ENCODE data around the gene ZNF598.
"Not testable (repeated sequence)": the region's sequence is repeated elsewhere in the genome, so short reads cannot be mapped to it uniquely, and the experiment has no call there.

Gene ZNF598

DNA sequence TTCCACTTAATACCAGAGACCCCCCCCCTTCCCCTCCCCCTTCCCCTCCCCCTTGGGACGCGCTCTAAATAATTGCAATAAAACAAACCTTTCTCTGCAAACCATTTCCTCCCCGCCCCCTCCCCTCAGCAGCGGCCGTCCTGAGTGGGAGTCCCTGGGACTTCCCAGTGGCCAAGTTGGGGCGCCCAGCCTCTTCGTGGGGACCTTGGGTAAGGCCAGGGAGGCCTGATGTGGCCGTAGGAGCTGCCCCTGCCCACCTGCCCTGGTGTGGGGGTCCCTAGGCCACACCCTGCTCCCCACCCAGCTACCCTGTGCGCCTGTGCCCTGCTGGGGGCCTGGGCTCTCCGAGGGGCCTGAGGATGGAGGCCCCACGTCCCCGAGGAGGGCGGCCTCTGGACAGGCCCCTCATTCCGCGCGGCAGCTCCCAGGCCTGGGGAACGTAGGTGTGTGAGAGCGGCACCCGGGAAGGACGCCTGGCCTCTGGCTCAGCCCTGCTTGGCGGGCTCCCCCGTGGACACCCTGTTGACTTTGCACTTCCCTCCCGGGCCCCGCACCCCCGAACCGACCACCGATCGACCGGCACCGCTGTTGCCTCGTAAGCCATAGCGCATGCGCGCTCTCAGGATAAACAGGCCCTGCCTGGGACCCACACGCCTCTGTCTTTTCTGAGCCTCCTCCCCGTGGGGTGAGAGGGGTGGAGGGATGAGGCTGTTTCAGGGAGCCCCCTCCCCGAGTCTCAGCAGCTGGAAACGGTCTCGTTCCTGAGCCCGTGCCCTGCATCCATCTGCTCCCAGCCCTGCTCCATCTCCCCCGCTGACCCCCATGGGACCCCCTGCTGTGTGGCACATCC lies 29.0 kb upstream of the ZNF598 start:
- Histone ChIP-seq H3K9me3 (ENCODE audit: control insufficient read depth, insufficient read depth, low read length) (no peaks in the 10 kb centered on the region), H3K36me3 (ENCODE audit: control insufficient read depth, insufficient read depth, low read length) (peaks cover 4% of the 10 kb centered on the region), H3K4me1 (ENCODE audit: control insufficient read depth, insufficient read depth, low read length) (no peaks in the 10 kb centered on the region), H3K4me3 (ENCODE audit: low read depth, low read length) (no peak overlapping the region), H3K9ac (ENCODE audit: low read depth, low read length) (no peak overlapping the region), H3K27me3 (ENCODE audit: control insufficient read depth, insufficient read depth, low read length) (no peaks in the 10 kb centered on the region)

DNA sequence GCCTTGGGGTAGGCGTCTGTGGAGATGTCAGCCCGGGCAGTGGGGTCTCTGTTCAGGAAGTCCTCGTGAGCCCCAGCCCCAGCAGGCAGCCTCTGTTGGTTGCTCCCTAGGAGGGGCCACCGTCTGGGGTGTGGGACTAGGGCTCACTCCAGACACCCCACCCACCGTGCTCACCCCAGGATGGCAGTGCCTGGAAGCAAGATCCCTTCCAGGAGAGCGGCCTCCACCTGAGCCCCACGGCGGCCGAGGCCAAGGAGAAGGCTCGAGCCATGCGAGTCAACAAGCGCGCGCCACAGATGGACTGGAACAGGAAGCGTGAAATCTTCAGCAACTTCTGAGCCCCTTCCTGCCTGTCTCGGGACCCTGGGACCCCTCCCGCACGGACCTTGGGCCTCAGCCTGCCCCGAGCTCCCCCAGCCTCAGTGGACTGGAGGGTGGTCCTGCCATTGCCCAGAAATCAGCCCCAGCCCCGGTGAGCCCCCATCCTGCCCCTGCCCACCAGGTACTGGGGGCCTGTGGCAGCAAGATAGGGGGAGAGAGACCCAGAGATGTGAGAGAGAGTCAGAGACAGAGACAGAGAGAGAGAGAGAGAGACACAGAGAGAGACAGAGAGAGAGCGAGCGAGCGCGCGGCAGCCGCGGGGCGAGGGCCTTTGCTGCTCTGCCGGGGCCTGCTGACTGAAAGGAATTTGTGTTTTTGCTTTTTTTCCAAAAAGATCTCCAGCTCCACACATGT lies 28.2 kb upstream of the ZNF598 start:
- Histone ChIP-seq H3K36me3 (ENCODE audit: control insufficient read depth, insufficient read depth, low read length) (no peaks in the 10 kb centered on the region), H3K9me3 (ENCODE audit: control insufficient read depth, insufficient read depth, low read length) (no peaks in the 10 kb centered on the region), H3K4me3 (ENCODE audit: low read depth, low read length) (no peak overlapping the region), H3K4me1 (ENCODE audit: control insufficient read depth, insufficient read depth, low read length) (no peaks in the 10 kb centered on the region), H3K9ac (ENCODE audit: low read depth, low read length) (peak overlapping the region; percentile 24), H3K27me3 (ENCODE audit: control insufficient read depth, insufficient read depth, low read length) (no peaks in the 10 kb centered on the region)

DNA sequence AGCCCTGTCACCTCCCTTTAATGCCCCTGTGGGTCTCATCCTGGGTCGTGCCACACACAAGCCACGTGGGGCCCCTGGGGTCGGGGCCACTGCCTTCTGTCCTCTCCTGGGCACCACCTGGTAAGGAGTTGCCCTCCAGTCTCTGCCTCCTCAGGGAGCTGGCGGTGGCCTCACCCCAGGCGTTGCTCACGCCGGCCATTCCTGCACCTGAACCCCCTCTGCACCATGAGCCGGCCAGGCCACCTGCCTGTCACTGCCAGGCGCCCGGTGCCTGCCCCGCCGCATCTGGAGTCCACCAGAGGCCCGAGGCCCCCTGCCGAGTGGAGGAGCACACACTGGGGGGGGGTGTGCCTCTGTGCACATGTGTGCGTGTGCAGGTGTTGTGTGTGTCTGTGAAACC lies 27.5 kb upstream of the ZNF598 start:
- H3K4me3 ChIP-seq (ENCODE audit: low read depth, low read length): no peak overlapping the region

DNA sequence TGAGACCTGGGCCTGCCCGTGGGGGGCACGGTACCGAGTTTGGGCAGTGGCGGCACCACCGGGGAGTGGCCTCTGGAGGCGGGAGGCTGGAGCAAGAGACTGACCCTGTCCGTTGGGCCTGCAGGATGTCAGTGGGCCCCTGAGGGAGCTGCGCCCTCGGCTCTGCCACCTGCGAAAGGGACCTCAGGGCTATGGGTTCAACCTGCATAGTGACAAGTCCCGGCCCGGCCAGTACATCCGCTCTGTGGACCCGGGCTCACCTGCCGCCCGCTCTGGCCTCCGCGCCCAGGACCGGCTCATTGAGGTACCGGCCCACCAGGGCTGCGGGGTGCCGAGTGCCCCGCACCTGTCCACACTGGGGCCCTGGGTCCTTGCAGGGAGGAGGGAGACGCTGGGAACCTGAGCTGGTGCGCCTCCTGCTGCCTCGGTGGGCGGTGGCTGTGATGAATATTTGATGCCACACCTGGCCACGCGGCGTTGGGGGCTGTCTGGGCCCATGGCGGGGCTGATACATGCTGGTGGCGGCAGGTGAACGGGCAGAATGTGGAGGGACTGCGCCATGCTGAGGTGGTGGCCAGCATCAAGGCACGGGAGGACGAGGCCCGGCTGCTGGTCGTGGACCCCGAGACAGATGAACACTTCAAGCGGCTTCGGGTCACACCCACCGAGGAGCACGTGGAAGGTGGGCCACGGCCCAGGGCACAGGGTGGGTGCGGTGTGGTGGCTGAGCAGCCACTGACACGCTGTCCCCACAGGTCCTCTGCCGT lies 26.8 kb upstream of the ZNF598 start:
- Histone ChIP-seq H3K9me3 (ENCODE audit: control insufficient read depth, insufficient read depth, low read length) (no peaks in the 10 kb centered on the region), H3K27me3 (ENCODE audit: control insufficient read depth, insufficient read depth, low read length) (no peaks in the 10 kb centered on the region), H3K4me1 (ENCODE audit: control insufficient read depth, insufficient read depth, low read length) (no peaks in the 10 kb centered on the region), H3K36me3 (ENCODE audit: control insufficient read depth, insufficient read depth, low read length) (no peaks in the 10 kb centered on the region), H3K9ac (ENCODE audit: low read depth, low read length) (no peak overlapping the region), H3K4me3 (ENCODE audit: low read depth, low read length) (no peak overlapping the region)

More for the DNA sequence above, 27.5 kb upstream of the ZNF598 start:
- Histone ChIP-seq H3K9ac (ENCODE audit: low read depth, low read length) (peak overlapping the region; percentile 24), H3K4me1 (ENCODE audit: control insufficient read depth, insufficient read depth, low read length) (no peaks in the 10 kb centered on the region), H3K36me3 (ENCODE audit: control insufficient read depth, insufficient read depth, low read length) (no peaks in the 10 kb centered on the region), H3K27me3 (ENCODE audit: control insufficient read depth, insufficient read depth, low read length) (no peaks in the 10 kb centered on the region), H3K9me3 (ENCODE audit: control insufficient read depth, insufficient read depth, low read length) (no peaks in the 10 kb centered on the region)

DNA sequence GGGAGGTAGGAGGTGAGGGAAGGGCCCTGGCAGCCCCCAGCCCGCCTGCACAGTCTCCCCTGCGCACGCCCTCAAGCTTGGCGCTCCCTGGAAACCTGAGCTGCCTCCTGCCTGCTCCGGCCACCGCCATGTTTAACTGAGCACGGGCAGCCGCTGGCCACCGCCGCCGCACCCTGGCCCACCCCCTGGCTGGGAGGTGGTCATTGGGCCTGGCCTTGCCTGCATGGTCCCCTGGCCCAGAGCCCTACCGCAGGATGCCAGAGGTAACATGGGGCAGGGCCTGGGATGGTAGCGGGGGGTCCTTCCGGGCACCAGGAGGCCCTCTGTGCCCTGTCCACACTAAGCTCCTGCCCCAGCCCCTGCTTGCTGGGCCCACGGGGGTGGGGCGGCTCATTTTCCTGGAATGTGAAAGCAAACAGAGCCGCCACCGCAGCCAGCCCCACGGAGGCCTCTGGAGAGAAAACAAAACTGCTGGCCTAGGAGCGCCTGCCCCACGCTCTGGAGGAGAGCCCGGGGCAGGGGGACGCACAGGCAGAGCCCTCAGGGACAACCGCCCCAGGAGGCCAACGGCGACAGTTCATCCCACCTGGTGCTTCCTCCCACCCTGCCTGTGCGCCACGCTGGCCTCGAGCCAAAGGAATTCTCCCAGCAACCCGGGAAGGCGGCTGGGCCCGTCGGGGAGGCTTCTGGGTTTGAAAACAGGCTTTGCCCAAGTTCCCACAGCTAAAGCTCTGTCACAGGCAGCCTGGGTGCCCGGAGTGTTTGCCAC lies 26.0 kb upstream of the ZNF598 start:
- Histone ChIP-seq H3K36me3 (ENCODE audit: control insufficient read depth, insufficient read depth, low read length) (no peaks in the 10 kb centered on the region), H3K4me3 (ENCODE audit: low read depth, low read length) (no peak overlapping the region), H3K4me1 (ENCODE audit: control insufficient read depth, insufficient read depth, low read length) (no peaks in the 10 kb centered on the region), H3K27me3 (ENCODE audit: control insufficient read depth, insufficient read depth, low read length) (no peaks in the 10 kb centered on the region), H3K9me3 (ENCODE audit: control insufficient read depth, insufficient read depth, low read length) (no peaks in the 10 kb centered on the region), H3K9ac (ENCODE audit: low read depth, low read length) (no peak overlapping the region)

DNA sequence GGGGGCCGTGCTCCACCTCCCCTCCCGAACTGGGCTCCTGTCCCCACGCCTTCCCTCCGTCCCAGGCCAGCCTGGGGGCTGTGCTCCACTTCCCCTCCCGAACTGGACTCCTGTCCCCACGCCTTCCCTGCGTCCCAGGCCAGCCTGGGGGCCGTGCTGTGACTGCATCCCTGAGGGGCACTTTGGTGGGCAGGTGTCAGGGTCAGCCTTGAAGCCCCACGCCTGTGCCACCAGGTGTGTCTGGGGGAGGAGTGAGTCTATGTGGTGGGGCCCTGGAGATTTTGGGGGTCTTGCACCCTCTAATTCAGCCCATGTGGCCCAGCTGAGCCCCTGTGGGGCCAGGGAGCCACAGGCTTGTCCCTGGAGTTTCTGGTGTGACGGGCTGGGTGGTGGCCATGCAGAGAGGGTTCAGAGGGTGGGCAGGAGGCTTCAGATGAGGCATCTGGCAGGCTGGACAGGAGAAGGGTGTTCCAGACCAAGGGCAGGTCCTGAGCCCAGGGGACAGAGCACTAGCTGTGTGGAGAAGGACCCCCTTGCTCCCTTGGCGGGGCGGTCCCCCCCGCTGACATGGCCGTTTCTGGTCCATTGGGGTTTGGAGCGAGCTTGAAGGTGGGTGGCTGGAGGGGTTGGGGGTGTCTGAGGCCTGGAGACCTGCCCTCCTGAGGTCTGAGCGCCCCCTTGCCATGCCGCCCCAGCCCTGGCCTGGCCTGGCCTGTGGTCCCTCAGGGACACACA lies 25.2 kb upstream of the ZNF598 start:
- Histone ChIP-seq H3K4me3 (ENCODE audit: low read depth, low read length) (no peak overlapping the region), H3K27me3 (ENCODE audit: control insufficient read depth, insufficient read depth, low read length) (no peaks in the 10 kb centered on the region), H3K4me1 (ENCODE audit: control insufficient read depth, insufficient read depth, low read length) (no peaks in the 10 kb centered on the region), H3K36me3 (ENCODE audit: control insufficient read depth, insufficient read depth, low read length) (peaks cover 2% of the 10 kb centered on the region), H3K9ac (ENCODE audit: low read depth, low read length) (peak overlapping the region; percentile 37), H3K9me3 (ENCODE audit: control insufficient read depth, insufficient read depth, low read length) (no peaks in the 10 kb centered on the region)

DNA sequence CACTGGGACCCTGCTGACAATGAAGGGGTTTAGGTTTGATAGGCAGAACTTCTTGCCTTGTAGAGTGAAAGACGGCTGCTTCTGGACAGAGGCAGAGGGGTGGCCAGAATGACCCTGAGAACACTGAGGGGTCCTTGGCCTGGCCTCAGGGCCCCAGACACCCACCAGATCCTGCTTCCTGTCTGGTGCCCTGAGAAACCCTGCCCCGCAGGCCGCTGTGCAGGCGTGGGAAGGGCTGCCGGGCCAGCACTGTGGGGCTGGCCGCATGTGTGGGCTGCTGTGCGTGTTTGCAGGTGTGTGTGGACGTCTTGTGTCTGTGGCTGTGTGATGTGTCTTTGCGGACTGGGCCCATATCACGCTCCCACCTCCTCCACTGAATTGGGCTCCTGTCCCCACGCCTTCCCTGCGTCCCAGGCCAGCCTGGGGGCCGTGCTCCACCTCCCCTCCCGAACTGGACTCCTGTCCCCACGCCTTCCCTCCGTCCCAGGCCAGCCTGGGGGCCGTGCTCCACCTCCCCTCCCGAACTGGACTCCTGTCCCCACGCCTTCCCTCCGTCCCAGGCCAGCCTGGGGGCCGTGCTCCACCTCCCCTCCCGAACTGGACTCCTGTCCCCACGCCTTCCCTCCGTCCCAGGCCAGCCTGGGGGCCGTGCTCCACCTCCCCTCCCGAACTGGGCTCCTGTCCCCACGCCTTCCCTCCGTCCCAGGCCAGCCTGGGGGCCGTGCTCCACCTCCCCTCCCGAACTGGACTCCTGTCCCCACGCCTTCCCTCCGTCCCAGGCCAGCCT lies 24.5 kb upstream of the ZNF598 start:
- not testable (repeated sequence) for H3K36me3 ChIP-seq (ENCODE audit: control insufficient read depth, insufficient read depth, low read length); H3K4me1 ChIP-seq (ENCODE audit: control insufficient read depth, insufficient read depth, low read length); H3K9ac ChIP-seq (ENCODE audit: low read depth, low read length); H3K27me3 ChIP-seq (ENCODE audit: control insufficient read depth, insufficient read depth, low read length); H3K4me3 ChIP-seq (ENCODE audit: low read depth, low read length); H3K9me3 ChIP-seq (ENCODE audit: control insufficient read depth, insufficient read depth, low read length)

DNA sequence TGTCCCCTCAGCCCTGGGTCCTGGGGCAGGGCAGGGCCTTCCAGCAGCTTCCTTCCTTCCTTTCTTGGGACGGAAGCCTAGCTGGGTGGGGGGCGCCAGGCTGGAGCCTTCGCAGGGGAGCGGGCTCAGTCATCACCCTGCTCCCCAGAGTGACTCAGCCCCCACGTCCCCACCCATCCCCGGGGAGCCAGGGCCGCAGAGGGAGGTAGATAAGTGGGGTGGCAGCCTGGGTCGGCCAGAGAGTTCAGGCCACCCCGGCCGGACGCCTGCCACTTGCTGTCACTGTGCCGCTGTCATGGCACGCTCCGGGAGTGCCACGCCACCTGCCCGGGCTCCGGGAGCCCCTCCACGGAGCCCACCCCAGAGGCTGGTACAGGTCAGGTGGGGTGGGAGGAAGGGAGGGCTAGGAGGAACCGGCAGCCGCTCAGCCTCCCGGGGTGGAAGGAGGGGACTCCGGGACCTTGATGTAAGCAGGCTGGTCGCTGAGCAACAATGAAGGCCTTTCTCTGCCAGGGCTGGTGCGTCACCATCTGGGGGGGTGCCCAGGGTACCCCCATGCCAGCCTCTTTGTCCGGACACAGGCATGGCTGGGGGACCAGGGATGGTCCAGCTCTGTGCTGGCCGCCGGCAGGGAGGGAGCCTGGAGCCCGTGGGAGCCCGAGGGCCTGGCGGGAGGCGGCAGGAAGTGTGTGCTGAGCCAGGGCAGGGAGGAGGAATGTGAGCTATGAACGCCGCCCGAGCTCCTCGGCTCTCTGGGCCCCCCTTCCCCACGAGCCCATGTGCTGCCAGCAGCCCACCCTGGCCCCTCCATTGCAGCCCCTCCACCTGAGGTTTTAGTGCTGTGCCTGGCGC lies 23.7 kb upstream of the ZNF598 start:
- H3K4me1 ChIP-seq (ENCODE audit: control insufficient read depth, insufficient read depth, low read length): no peaks in the 10 kb centered on the region
- no peak overlapping the region for H3K4me3 ChIP-seq (ENCODE audit: low read depth, low read length)
- H3K9me3 ChIP-seq (ENCODE audit: control insufficient read depth, insufficient read depth, low read length): no peaks in the 10 kb centered on the region
- peaks cover 3% of the 10 kb centered on the region for H3K36me3 ChIP-seq (ENCODE audit: control insufficient read depth, insufficient read depth, low read length)
- no peak overlapping the region for H3K9ac ChIP-seq (ENCODE audit: low read depth, low read length)
- no peaks in the 10 kb centered on the region for H3K27me3 ChIP-seq (ENCODE audit: control insufficient read depth, insufficient read depth, low read length)

DNA sequence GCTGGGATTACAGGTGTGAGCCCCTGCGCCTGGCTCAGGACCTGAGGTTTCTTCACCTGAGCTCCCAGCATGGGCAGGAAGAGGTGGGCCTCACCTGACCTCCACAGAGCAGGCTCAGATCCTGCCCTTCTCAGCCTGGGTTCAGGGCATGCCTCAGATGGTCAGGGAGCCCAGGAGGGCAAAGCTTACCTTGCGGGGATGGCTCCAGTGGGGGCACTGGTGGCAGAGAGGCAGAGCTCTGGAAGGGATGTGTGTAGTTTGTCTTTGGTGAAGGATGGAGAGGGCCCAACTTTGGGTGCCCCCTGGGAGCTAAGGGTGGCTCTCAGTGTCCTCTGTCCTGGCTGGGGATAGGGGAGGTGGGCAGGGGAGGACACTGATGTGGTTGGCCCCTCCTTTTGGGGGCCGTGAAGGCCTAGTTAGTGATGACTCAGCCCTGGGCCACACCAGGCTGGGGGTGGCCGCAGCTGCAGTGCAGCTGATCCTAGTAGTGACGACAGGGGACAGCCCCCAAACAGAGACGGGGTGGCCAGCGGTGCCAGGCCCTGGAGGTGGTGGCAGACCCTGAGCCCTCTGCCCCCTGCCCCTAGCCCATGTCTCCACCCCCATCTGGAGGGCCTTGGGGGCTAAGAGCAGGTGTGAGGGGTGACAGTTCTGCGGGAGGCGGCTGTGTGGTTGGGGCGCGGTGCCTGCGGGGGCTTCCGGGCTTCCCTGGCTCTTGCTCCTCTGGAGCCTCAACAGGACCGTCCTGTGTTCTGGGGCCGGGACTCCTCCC lies 22.9 kb upstream of the ZNF598 start:
- H3K27me3 ChIP-seq (ENCODE audit: control insufficient read depth, insufficient read depth, low read length): peaks cover 3% of the 10 kb centered on the region
- H3K4me1 ChIP-seq (ENCODE audit: control insufficient read depth, insufficient read depth, low read length): peaks cover 4% of the 10 kb centered on the region
- H3K9me3 ChIP-seq (ENCODE audit: control insufficient read depth, insufficient read depth, low read length): no peaks in the 10 kb centered on the region
- no peak overlapping the region for H3K9ac ChIP-seq (ENCODE audit: low read depth, low read length)
- no peak overlapping the region for H3K4me3 ChIP-seq (ENCODE audit: low read depth, low read length)
- peaks cover 3% of the 10 kb centered on the region for H3K36me3 ChIP-seq (ENCODE audit: control insufficient read depth, insufficient read depth, low read length)
